ENCODE results near the gene NELL2.

The NELL2 gene

DNA sequence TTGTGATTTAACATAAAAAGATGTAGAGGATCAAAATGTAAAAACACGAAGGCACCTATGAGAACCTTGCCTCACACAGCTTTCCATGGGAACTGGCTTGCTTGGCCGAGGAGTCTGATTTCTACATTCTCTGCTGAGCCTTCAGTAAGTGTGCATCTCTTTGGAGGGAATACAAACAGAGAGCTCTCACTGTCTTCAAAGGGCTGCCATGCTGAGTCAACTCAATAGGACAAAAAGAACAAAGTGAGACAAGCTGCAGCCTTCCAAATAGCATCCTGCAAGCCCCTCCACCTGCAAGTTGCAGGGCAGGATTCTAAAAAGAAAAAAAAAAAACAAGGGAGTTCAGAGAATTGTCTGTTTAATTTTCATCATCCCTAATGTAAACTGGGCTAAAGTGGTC lies 411.9 kb downstream of the NELL2 start:
- no peak for DNase-seq (ENCODE audit: low spot score)

DNA sequence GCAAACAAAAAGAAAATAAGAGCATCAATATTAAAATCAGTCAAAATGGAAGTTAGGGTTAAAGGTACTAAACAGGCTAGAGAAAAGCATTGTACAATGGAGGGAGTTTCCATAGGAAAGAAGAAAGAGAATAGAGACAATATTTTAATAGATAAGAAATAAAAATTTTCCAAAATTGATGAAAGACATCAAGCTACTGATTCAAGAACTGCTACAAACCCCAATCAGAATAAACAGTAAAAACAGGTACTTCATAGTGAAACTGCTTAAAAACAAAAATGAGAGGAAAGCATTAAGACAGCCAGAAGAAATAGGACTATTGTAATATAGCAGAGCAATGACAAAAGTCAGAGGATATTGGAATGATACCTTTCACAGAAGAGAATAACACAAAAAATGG lies 413.4 kb downstream of the NELL2 start:
- no peak for DNase-seq (ENCODE audit: low spot score)

DNA sequence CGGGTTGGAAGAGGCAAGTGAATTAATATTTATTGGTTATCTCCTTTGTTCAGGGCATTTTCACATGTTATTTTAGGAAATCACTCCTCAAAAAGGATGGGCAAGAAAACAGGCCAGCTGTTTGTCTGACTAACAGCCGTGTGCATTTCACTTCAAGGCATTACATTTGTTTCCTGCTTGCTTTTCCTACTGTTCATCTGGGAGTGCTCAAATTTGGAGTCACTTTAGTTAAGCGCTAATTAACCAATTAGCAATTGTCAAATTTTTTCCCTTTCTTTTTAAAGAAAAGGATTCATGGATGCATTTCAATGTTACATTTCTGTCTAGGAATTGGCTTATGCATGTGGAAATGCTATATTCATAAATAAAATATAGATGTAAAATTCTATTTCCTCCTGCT lies 415.9 kb downstream of the NELL2 start:
- no peak for DNase-seq (ENCODE audit: low spot score)

DNA sequence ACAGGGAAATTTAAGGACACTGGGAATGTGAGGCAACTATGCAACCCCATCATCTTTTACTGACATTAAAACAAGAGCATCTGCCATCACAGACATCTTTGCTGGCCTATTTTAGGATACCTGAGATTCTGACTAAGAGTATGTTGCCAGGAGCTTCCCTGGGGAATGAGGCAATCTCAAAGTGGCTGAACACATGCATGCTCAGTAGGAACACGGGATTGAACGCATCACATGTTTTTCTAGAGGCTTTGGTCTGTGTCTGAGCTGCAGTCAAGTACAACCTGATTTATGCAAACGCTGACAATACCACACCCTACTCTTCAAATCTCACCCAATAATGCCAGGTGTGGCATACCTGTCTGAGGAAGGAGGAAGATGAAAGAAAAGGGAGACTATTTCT lies 416.5 kb downstream of the NELL2 start:
- no peak for DNase-seq (ENCODE audit: low spot score)
